Measurements from ENCODE around the gene HPF1.

HPF1 gene

DNA sequence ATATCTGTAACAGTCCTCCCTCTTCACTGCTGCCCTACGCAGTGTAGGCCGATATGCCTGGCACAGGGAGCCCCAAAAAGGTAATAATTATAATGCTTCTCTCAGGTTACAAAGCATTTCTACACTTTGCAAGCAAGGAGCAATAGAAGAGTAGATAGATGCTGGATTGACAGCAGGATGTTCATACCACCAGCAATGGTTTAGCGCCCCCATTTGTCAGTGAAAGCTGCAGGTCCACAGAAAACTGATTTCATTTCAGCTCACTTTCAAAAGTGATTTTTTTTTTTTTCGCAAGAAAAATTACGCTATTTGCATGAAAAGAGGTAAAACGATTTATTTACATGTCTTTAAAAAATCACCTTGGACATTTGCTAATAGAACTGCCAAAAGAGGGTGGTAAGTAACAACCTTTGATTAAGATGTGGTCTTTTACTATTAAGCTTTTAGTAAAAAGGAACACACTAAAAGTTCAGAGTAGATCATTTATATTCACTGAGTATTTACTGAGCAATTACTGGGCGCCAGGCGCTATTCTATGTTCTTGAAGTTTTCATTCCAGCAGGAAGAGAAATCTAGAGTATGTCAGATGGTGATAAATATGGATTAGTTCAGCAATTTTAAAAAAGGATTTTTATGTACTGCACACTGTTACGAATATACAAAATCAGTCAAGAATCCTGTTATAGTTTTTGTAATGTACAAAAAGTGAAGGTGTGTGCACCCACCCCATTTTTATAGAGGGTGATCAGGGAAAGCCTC is 34.4 kb downstream of the HPF1 start:
- CTCF ChIA-PET, result interaction anchor here (1.3 kb wide), 1 partner anchor 110 kb away, joined by 4 read pairs; no protein-coding TSS in a partner anchor

GRCh38 chr4:169720529-169720928 is 37.2 kb downstream of the HPF1 start:
- POLR2A ChIA-PET, result no interaction called here
- TF ChIP-seq, protein P1, sequence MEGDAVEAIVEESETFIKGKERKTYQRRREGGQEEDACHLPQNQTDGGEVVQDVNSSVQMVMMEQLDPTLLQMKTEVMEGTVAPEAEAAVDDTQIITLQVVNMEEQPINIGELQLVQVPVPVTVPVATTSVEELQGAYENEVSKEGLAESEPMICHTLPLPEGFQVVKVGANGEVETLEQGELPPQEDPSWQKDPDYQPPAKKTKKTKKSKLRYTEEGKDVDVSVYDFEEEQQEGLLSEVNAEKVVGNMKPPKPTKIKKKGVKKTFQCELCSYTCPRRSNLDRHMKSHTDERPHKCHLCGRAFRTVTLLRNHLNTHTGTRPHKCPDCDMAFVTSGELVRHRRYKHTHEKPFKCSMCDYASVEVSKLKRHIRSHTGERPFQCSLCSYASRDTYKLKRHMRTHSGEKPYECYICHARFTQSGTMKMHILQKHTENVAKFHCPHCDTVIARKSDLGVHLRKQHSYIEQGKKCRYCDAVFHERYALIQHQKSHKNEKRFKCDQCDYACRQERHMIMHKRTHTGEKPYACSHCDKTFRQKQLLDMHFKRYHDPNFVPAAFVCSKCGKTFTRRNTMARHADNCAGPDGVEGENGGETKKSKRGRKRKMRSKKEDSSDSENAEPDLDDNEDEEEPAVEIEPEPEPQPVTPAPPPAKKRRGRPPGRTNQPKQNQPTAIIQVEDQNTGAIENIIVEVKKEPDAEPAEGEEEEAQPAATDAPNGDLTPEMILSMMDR (IDR thresholded peaks at IDR 0.05; ENCODE audit: control extremely low read depth, extremely low read depth, low read depth, missing control alignments), result no peak
- CTCF ChIA-PET, result no interaction called here
- DNase-seq (ENCODE audit: extremely low spot score), result no peak

More for the DNA sequence above, 34.4 kb downstream of the HPF1 start:
- TF ChIP-seq, protein P1 (IDR thresholded peaks at IDR 0.05; ENCODE audit: control extremely low read depth, extremely low read depth, low read depth, missing control alignments), result peak; percentile 21
- POLR2A ChIA-PET, result interaction anchor here (0.7 kb wide), 1 partner anchor 305 kb away, joined by 5 read pairs; no protein-coding TSS in a partner anchor
- DNase-seq (ENCODE audit: extremely low spot score), result no peak

DNA sequence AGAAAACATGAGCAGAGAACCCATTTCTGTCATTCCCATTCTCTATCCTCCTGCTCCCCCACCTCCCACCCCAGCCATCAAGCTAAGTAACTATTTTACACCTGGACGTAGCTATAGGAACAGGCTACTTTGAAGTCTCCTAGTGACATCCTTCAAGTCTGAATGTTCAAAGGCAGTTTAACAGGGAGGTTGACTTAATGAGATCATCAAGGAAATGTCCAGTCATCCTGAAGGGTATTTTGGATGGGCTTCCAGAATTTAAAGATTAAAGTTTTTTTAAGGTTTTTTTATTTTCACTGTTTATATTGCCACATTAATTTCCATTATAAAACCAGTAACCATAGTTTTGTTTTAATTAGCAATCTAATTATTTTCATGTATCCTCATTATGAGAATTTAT is 41.1 kb downstream of the HPF1 start:
- CTCF ChIA-PET, result interaction anchor here (0.7 kb wide), 1 partner anchor 104 kb away, joined by 3 read pairs; no protein-coding TSS in a partner anchor
- no peak for DNase-seq (ENCODE audit: extremely low spot score)
- TF ChIP-seq, protein P1 (IDR thresholded peaks at IDR 0.05; ENCODE audit: control extremely low read depth, extremely low read depth, low read depth, missing control alignments), result no peak

GRCh38 chr4:169715826-169716225 is 41.9 kb downstream of the HPF1 start:
- ChIA-PET POLR2A (no interaction called here), CTCF (interaction anchor here (0.6 to 1.3 kb wide), 4 partner anchors 10 to 102 kb away, joined by 3 to 4 read pairs (median 3); no protein-coding TSS in a partner anchor)
- DNase-seq (ENCODE audit: extremely low spot score), result no peak
- TF ChIP-seq, protein P1 (IDR thresholded peaks at IDR 0.05; ENCODE audit: control extremely low read depth, extremely low read depth, low read depth, missing control alignments), result no peak

More for the DNA sequence above, 41.1 kb downstream of the HPF1 start:
- POLR2A ChIA-PET, result no interaction called here

DNA sequence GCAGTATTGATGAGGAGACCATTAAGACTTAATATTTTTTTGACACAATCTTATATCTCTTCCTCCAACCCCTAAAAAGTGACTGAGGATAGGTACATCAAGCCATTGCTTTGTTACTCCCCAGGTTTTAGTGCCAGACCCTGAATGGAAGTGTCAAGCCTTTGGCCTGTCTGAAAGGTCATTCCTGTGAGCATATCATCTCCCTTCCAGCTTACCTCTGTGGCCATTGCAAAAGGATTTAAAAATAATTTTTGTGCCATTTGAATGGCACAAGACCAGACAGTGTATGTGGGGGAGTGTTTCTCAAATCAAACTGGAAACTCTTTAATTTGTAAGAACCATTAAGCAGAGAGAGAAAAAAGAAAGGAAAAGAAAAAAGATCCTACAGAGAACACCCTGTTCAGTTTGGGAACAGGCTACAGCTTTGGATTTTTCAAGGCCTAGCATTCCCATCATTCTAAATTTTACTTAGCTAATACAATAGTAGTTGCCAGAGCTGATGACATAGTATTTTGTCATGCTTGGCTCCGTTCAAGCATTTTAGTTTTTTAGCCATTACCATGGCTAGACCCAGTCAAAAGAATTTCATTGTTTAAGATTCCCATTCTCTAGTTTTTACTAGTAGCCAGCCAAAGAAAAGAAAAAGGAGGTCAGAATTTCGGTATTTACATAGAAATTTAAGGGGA is 49.6 kb downstream of the HPF1 start:
- TF ChIP-seq, protein P1 (IDR thresholded peaks at IDR 0.05; ENCODE audit: control extremely low read depth, extremely low read depth, low read depth, missing control alignments), result no peak
- CTCF ChIA-PET, result interaction anchor here (1.0 kb wide), 1 partner anchor 11 kb away, joined by 4 read pairs; no protein-coding TSS in a partner anchor
- POLR2A ChIA-PET, result interaction anchor here (0.6 kb wide), 1 partner anchor 29 kb away, joined by 3 read pairs; no protein-coding TSS in a partner anchor
- no peak for DNase-seq (ENCODE audit: extremely low spot score)

DNA sequence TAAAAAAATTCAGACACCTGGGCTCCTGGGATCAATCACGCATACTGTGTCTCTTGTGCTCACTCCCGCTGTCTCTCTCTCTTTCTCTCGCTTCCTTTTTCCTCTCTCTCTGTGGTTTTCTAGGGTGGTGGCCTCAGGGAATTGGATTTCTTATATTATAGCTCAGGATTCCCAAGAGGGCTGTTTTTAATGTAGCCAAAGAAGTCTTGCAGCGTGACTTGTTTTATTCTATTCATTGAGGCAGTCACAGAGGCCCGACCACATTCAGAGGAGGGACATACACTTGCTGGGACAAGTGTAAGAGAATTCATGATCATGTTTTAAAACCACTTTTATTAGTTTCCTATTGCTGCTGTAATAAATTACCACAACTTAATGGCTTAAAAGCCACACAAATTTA is 59.4 kb downstream of the HPF1 start:
- ChIA-PET CTCF (interaction anchor here (1.3 to 1.6 kb wide), 3 partner anchors 9 to 28 kb away, joined by 3 to 5 read pairs (median 3); no protein-coding TSS in a partner anchor), POLR2A (no interaction called here)
- TF ChIP-seq, protein P1 (IDR thresholded peaks at IDR 0.05; ENCODE audit: control extremely low read depth, extremely low read depth, low read depth, missing control alignments), result no peak
- DNase-seq (ENCODE audit: extremely low spot score), result no peak

All from GM10248 (cell line).